LNCaP clone FGC (cell line): ENCODE results near the gene THPO.

Experiments
- DNase-seq: peaks from one replicate; pipeline ENCODE4 v3.0.0-alpha.2; 2011; ENCODE audit warnings: low read depth
- H3K4me3 ChIP-seq: 2 replicates; pipeline ENCODE4 v1.5.1; 2011; ENCODE audit warnings: mild to moderate bottlenecking, low read depth, low read length, control low read depth
- CTCF ChIP-seq: IDR thresholded peaks from 2 replicates; pipeline ENCODE4 v1.5.1; 2012; ENCODE audit warnings: mild to moderate bottlenecking; ENCODE audit not compliant: control insufficient read depth, insufficient read depth; ENCODE audit errors: extremely low read depth

THPO gene

GRCh38 chr3:184391266-184391665, 13.3 kb upstream of the THPO start:
- TF ChIP-seq CTCF: no peak
- no peak for DNase-seq
- no peak overlapping the region for H3K4me3 ChIP-seq

GRCh38 chr3:184389935-184390528, 12.0 kb upstream of the THPO start:
- DNase-seq: no peak
- H3K4me3 ChIP-seq: no peak overlapping the region
- no peak for TF ChIP-seq CTCF

- no peak overlapping the region for H3K4me3 ChIP-seq
- no peak for TF ChIP-seq CTCF
- DNase-seq: no peak
These were observed 11.4 kb upstream of the THPO start for GRCh38 chr3:184389384-184389783.

- TF ChIP-seq CTCF: no peak
- H3K4me3 ChIP-seq: no peak overlapping the region
- DNase-seq: no peak
These were observed 10.9 kb upstream of the THPO start for GRCh38 chr3:184388936-184389230.

- DNase-seq: no peak
- no peak for TF ChIP-seq CTCF
- H3K4me3 ChIP-seq: no peak overlapping the region
These were observed 10.3 kb upstream of the THPO start for GRCh38 chr3:184388164-184388935.

GRCh38 chr3:184387174-184387714, 9.2 kb upstream of the THPO start:
- TF ChIP-seq CTCF: no peak
- DNase-seq: no peak
- H3K4me3 ChIP-seq: no peak overlapping the region
